HG03378 (cell line): Measurements from ENCODE around the gene TSPAN13.

Source experiments
- ATAC-seq: cut with Tn5 transposase; IDR thresholded peaks from one replicate; pipeline ENCODE4 v1.9.1; 2021; ENCODE audit warnings: mild to moderate bottlenecking, moderate library complexity; ENCODE audit not compliant: unreplicated experiment

TSPAN13 gene

GRCh38 chr7:16811551-16811950, 58.0 kb downstream of the TSPAN13 start:
- ATAC-seq: no peak

GRCh38 chr7:16812542-16813231, 59.1 kb downstream of the TSPAN13 start:
- no peak for ATAC-seq

GRCh38 chr7:16813232-16813616, 59.7 kb downstream of the TSPAN13 start:
- ATAC-seq: no peak

- ATAC-seq: no peak
These were observed 61.4 kb downstream of the TSPAN13 start for GRCh38 chr7:16815001-16815400.

- ATAC-seq: no peak
These were observed 63.3 kb downstream of the TSPAN13 start for GRCh38 chr7:16816824-16817223.

DNA sequence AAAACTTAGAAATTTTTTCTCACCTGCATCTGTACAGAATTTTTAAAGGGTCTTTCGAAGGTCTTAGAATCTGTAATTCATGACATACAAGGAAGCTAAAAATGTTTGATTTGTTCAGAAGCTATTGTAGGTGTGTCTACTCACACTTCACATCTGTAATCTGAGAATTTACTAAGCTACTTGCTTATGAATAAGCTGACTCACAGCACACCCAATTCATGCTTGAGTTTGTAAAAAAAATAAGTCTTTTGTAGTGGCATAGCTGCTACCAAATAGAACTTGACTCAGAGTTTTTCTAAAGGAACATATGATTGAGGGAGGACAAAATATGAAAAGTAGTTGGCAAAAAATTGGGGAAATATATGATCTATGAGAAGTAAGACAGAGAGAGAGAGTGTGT, 64.0 kb downstream of the TSPAN13 start:
- no peak for ATAC-seq

GRCh38 chr7:16818732-16819131, 65.2 kb downstream of the TSPAN13 start:
- no peak for ATAC-seq

DNA sequence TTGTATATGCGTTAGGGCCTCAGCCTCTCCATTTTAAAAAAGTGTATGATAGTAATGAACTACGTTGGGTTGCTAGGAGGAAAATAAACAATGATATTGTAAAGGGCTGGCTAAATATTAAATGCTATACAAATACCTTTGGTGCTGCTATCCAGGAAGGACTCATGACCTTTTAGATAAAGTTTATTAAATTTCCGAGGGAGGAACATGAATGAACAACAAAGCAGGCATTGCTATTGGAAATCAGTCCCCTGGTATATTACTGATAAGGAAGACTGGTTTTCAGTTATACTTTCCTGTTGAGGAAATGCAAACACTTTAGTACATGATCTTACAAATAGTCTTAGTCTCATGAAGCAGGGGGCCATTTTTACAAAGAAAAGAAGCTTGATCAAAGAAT, 68.5 kb downstream of the TSPAN13 start:
- ATAC-seq: no peak

GRCh38 chr7:16826060-16826459, 72.5 kb downstream of the TSPAN13 start:
- ATAC-seq: no peak

- no peak for ATAC-seq
These were observed 79.8 kb downstream of the TSPAN13 start for GRCh38 chr7:16833373-16833772.
